Neuronal stem cell (in vitro differentiated cells): ENCODE measurements around the gene MRGPRG.
"Not testable (repeated sequence)": the region's sequence is repeated elsewhere in the genome, so short reads cannot be mapped to it uniquely, and the experiment has no call there.

ENCODE experiments used
- DNase-seq: peaks from one replicate; pipeline ENCODE4 v3.0.0-alpha.2; 2013; ENCODE audit warnings: low spot score
- H2AFZ ChIP-seq: one replicate; pipeline ENCODE4 v1.6.1; 2013; ENCODE audit warnings: mild to moderate bottlenecking, low read length, inconsistent platforms
- H2AK5ac ChIP-seq: 2 replicates; pipeline ENCODE4 v1.6.1; 2013; ENCODE audit warnings: low read depth, mild to moderate bottlenecking, inconsistent platforms, low read length, moderate library complexity, mixed read lengths
- H2BK120ac ChIP-seq: 2 replicates; pipeline ENCODE4 v1.6.1; 2013; ENCODE audit warnings: low read depth, mild to moderate bottlenecking, inconsistent platforms, low read length, moderate library complexity, mixed read lengths
- H2BK12ac ChIP-seq: one replicate; pipeline ENCODE4 v1.6.1; 2013; ENCODE audit warnings: low read length, inconsistent platforms
- H2BK15ac ChIP-seq: 2 replicates; pipeline ENCODE4 v1.6.1; 2013; ENCODE audit warnings: mild to moderate bottlenecking, low read length, inconsistent platforms, mixed read lengths
- H2BK5ac ChIP-seq: one replicate; pipeline ENCODE4 v1.6.1; 2013; ENCODE audit warnings: inconsistent platforms, mild to moderate bottlenecking, low read length, moderate library complexity
- H3K14ac ChIP-seq: one replicate; pipeline ENCODE4 v1.6.1; 2013; ENCODE audit warnings: low read length, inconsistent platforms
- H3K18ac ChIP-seq: 2 replicates; pipeline ENCODE4 v1.6.1; 2013; ENCODE audit warnings: low read length, inconsistent platforms
- H3K23ac ChIP-seq: 2 replicates; pipeline ENCODE4 v1.6.1; 2013; ENCODE audit warnings: low read depth, mild to moderate bottlenecking, mixed read lengths, low read length, inconsistent platforms; ENCODE audit not compliant: poor library complexity
- H3K27ac ChIP-seq: replicated peaks from 3 replicates; pipeline ENCODE4 v1.5.1; 2013; ENCODE audit warnings: low read length, inconsistent platforms
- H3K27me3 ChIP-seq, 3 experiments: 2 replicates each; pipeline ENCODE4 v1.6.1; 2013; ENCODE audit warnings: low read length in 3 of 3, mild to moderate bottlenecking in 2 of 3, inconsistent platforms in 1 of 3, low read depth in 1 of 3, mixed read lengths in 1 of 3, moderate library complexity in 1 of 3; ENCODE audit not compliant: control insufficient read depth in 3 of 3, insufficient read depth in 3 of 3
- H3K36me3 ChIP-seq, 2 donors: replicated peaks in 1 of 2; 2 replicates each; pipeline ENCODE4 v1.6.1; 2013; ENCODE audit warnings: low read length in 2 of 2; ENCODE audit not compliant: control insufficient read depth in 2 of 2, insufficient read depth in 2 of 2
- H3K4ac ChIP-seq: 2 replicates; pipeline ENCODE4 v1.6.1; 2013; ENCODE audit warnings: inconsistent platforms, mild to moderate bottlenecking, low read length, moderate library complexity
- H3K4me1 ChIP-seq, 2 donors: 1 replicate in 1 of 2; 2 replicates in 1 of 2; pipeline ENCODE4 v1.6.1; 2013; ENCODE audit warnings: low read length in 2 of 2, low read depth in 1 of 2; ENCODE audit not compliant: control insufficient read depth in 2 of 2, insufficient read depth in 1 of 2
- H3K4me2 ChIP-seq: one replicate; pipeline ENCODE4 v1.6.1; 2013; ENCODE audit warnings: mild to moderate bottlenecking, low read length, inconsistent platforms; ENCODE audit not compliant: insufficient read depth, poor library complexity, severe bottlenecking
- H3K4me3 ChIP-seq, 2 donors: 2 replicates each; pipeline ENCODE4 v1.5.1; 2013; ENCODE audit warnings: low read length in 2 of 2, mild to moderate bottlenecking in 2 of 2, inconsistent platforms in 1 of 2, moderate library complexity in 1 of 2
- H3K79me1 ChIP-seq: one replicate; pipeline ENCODE4 v1.6.1; 2013; ENCODE audit warnings: low read depth, mild to moderate bottlenecking, inconsistent platforms, low read length, moderate library complexity
- H3K9ac ChIP-seq: one replicate; pipeline ENCODE4 v1.6.1; 2013; ENCODE audit warnings: mild to moderate bottlenecking, low read depth, low read length, inconsistent platforms; ENCODE audit not compliant: poor library complexity
- H3K9me3 ChIP-seq, 2 donors: replicated peaks in 1 of 2; 2 replicates each; pipeline versions ENCODE3 to v1.6.1; 2013; ENCODE audit warnings: low read length in 2 of 2, mild to moderate bottlenecking in 2 of 2, inconsistent platforms in 1 of 2, low read depth in 1 of 2, mixed read lengths in 1 of 2, moderate library complexity in 1 of 2; ENCODE audit not compliant: control insufficient read depth in 2 of 2, insufficient read depth in 1 of 2
- H4K8ac ChIP-seq: one replicate; pipeline ENCODE4 v1.6.1; 2013; ENCODE audit warnings: low read depth, mild to moderate bottlenecking, inconsistent platforms, low read length, moderate library complexity
- H4K91ac ChIP-seq: one replicate; pipeline ENCODE4 v1.6.1; 2013; ENCODE audit warnings: low read length, low read depth, mild to moderate bottlenecking, inconsistent platforms; ENCODE audit not compliant: poor library complexity
- WGBS, 2 donors: extraction: QIAGEN DNeasy Blood & Tissue Kit; methylation state at CpG; one replicate each; pipeline ENCODE4 v1.1.7; 2013; ENCODE audit warnings: missing lambda C conversion rate in 2 of 2, mixed read lengths in 1 of 2; ENCODE audit not compliant: insufficient read length in 2 of 2, insufficient replicate concordance in 1 of 2; ENCODE audit errors: extremely low coverage in 2 of 2; 5-methylcytosine and 5-hydroxymethylcytosine counted together

The MRGPRG gene

GRCh38 chr11:3169255-3170043 is 49.2 kb downstream of the MRGPRG start:
- DNase-seq, result no peak
- H3K27ac ChIP-seq, result no peak overlapping the region

GRCh38 chr11:3168742-3169254 is 49.8 kb downstream of the MRGPRG start:
- peak overlapping the region; percentile 50 for H2AK5ac ChIP-seq
- H3K4me2 ChIP-seq, H4K91ac ChIP-seq, H3K79me1 ChIP-seq, H3K27ac ChIP-seq, H2BK12ac ChIP-seq, H4K8ac ChIP-seq, H2BK120ac ChIP-seq, H3K9me3 ChIP-seq, H3K14ac ChIP-seq, H3K36me3 ChIP-seq, H3K4ac ChIP-seq, H2BK5ac ChIP-seq, H3K23ac ChIP-seq, DNase-seq: not testable (repeated sequence)
- H3K4me1 ChIP-seq, result peaks cover 14 to 21% of the 10 kb centered on the region in 2 donors
- H3K18ac ChIP-seq, result peak overlapping the region; percentile 92
- H2BK15ac ChIP-seq, result peak overlapping the region; percentile 87
- peak overlapping the region; percentile 72 for H3K9ac ChIP-seq
- WGBS, 2 donors, result no CpG with 5 or more reads among the region's 17 CpGs
- H3K4me3 ChIP-seq, result peak overlapping the region in 1 of 2 donors; percentile 9
- peak overlapping the region; percentile 92 for H2AFZ ChIP-seq
- peaks cover 0 to 60% (median 4%) of the 10 kb centered on the region in 3 experiments for H3K27me3 ChIP-seq

More at GRCh38 chr11:3169255-3170043, 49.2 kb downstream of the MRGPRG start:
- H3K36me3 ChIP-seq, result no peaks in the 10 kb centered on the region
- peaks cover 0 to 60% (median 4%) of the 10 kb centered on the region in 3 experiments for H3K27me3 ChIP-seq
- peaks cover 0 to under 1% of the 10 kb centered on the region in 2 donors for H3K9me3 ChIP-seq
- peak overlapping the region; percentile 92 for H2AFZ ChIP-seq
- H3K4ac ChIP-seq, result no peak overlapping the region
- no peak overlapping the region for H2BK120ac ChIP-seq
- H3K4me2 ChIP-seq, result peak overlapping the region; percentile 45
- no CpG with 5 or more reads among the region's 31 CpGs for WGBS, 2 donors
- peak overlapping the region; percentile 11 for H2BK12ac ChIP-seq
- H4K91ac ChIP-seq, result peak overlapping the region; percentile 56
- H4K8ac ChIP-seq, result no peak overlapping the region
- no peak overlapping the region for H2BK5ac ChIP-seq
- H3K14ac ChIP-seq, result no peak overlapping the region
- H2AK5ac ChIP-seq, result peak overlapping the region; percentile 50
- H3K4me1 ChIP-seq, result peaks cover 10 to 18% of the 10 kb centered on the region in 2 donors
- peak overlapping the region; percentile 87 for H2BK15ac ChIP-seq
- H3K79me1 ChIP-seq, result no peaks in the 10 kb centered on the region
- peak overlapping the region; percentile 92 for H3K18ac ChIP-seq
- H3K9ac ChIP-seq, result peak overlapping the region; percentile 72
- H3K23ac ChIP-seq, result peak overlapping the region; percentile 83
- peak overlapping the region in 1 of 2 donors; percentile 9 for H3K4me3 ChIP-seq
